ENCODE data around the gene GLRX2. TPM values are rescaled to one million over a fixed set of nuclear protein-coding genes. Genes with fewer than 3 reads are reported as not detected.

Gene GLRX2
- total RNA-seq, 1 experiment from 2014 or later = 31.9 TPM

GRCh38 chr1:193140254-193140653, 35.0 kb upstream of the GLRX2 start:
- CTCF ChIA-PET = no interaction called here
- POLR2A ChIA-PET (ENCODE audit: low non-redundant PET) = no interaction called here

GRCh38 chr1:193131266-193131860, 26.1 kb upstream of the GLRX2 start:
- peaks cover 60% of the 10 kb centered on the region for H3K36me3 ChIP-seq (ENCODE audit: insufficient read depth, low read length, poor library complexity, severe bottlenecking)
- ChIA-PET CTCF (no interaction called here), POLR2A (ENCODE audit: low non-redundant PET) (no interaction called here)

More at GRCh38 chr1:193140254-193140653, 35.0 kb upstream of the GLRX2 start:
- Histone ChIP-seq H3K27ac (ENCODE audit: low read depth, low read length, poor library complexity, severe bottlenecking) (no peak overlapping the region), H3K9me3 (ENCODE audit: low read depth, low read length, poor library complexity, severe bottlenecking) (no peaks in the 10 kb centered on the region), H3K27me3 (replicated peaks; ENCODE audit: insufficient read depth, low read depth, low read length, poor library complexity) (no peaks in the 10 kb centered on the region), H3K4me3 (ENCODE audit: low read depth, low read length, poor library complexity, severe bottlenecking) (no peak overlapping the region), H3K36me3 (ENCODE audit: insufficient read depth, low read length, poor library complexity, severe bottlenecking) (peaks cover 79% of the 10 kb centered on the region), H3K4me1 (ENCODE audit: insufficient read depth, low read length, poor library complexity, severe bottlenecking) (peaks cover 12% of the 10 kb centered on the region)
- BruUV-seq (replicated peaks) = no TSS peak
- intact Hi-C loops (cut with micrococcal nuclease; ENCODE audit: unreplicated experiment) = no loop called here
- no peak for TF ChIP-seq EZH2 (IDR thresholded peaks at IDR 0.05; ENCODE audit: borderline replicate concordance, low read depth, low read length, poor library complexity, severe bottlenecking)
- TF ChIP-seq, protein P1, sequence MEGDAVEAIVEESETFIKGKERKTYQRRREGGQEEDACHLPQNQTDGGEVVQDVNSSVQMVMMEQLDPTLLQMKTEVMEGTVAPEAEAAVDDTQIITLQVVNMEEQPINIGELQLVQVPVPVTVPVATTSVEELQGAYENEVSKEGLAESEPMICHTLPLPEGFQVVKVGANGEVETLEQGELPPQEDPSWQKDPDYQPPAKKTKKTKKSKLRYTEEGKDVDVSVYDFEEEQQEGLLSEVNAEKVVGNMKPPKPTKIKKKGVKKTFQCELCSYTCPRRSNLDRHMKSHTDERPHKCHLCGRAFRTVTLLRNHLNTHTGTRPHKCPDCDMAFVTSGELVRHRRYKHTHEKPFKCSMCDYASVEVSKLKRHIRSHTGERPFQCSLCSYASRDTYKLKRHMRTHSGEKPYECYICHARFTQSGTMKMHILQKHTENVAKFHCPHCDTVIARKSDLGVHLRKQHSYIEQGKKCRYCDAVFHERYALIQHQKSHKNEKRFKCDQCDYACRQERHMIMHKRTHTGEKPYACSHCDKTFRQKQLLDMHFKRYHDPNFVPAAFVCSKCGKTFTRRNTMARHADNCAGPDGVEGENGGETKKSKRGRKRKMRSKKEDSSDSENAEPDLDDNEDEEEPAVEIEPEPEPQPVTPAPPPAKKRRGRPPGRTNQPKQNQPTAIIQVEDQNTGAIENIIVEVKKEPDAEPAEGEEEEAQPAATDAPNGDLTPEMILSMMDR (conservative IDR thresholded peaks at IDR 0.05; ENCODE audit: low read depth, low read length) = no peak
- DNase-seq (ENCODE audit: low spot score) = no peak

GRCh38 chr1:193125369-193125768, 20.2 kb upstream of the GLRX2 start:
- CTCF ChIA-PET = no interaction called here
- Histone ChIP-seq H3K9me3 (ENCODE audit: low read depth, low read length, poor library complexity, severe bottlenecking) (no peaks in the 10 kb centered on the region), H3K27me3 (replicated peaks; ENCODE audit: insufficient read depth, low read depth, low read length, poor library complexity) (no peaks in the 10 kb centered on the region), H3K4me3 (ENCODE audit: low read depth, low read length, poor library complexity, severe bottlenecking) (no peak overlapping the region), H3K36me3 (ENCODE audit: insufficient read depth, low read length, poor library complexity, severe bottlenecking) (peaks cover 43% of the 10 kb centered on the region), H3K27ac (ENCODE audit: low read depth, low read length, poor library complexity, severe bottlenecking) (no peak overlapping the region), H3K4me1 (ENCODE audit: insufficient read depth, low read length, poor library complexity, severe bottlenecking) (peaks cover 9% of the 10 kb centered on the region)
- POLR2A ChIA-PET (ENCODE audit: low non-redundant PET) = no interaction called here
- TF ChIP-seq EZH2 (IDR thresholded peaks at IDR 0.05; ENCODE audit: borderline replicate concordance, low read depth, low read length, poor library complexity, severe bottlenecking) = no peak
- TF ChIP-seq, protein P1 (conservative IDR thresholded peaks at IDR 0.05; ENCODE audit: low read depth, low read length) = no peak
- BruUV-seq (replicated peaks) = no TSS peak
- DNase-seq (ENCODE audit: low spot score) = no peak
- intact Hi-C loops (cut with micrococcal nuclease; ENCODE audit: unreplicated experiment) = no loop called here

More at GRCh38 chr1:193131266-193131860, 26.1 kb upstream of the GLRX2 start:
- no peaks in the 10 kb centered on the region for H3K4me1 ChIP-seq (ENCODE audit: insufficient read depth, low read length, poor library complexity, severe bottlenecking)
- BruUV-seq (replicated peaks) = no TSS peak
- H3K4me3 ChIP-seq (ENCODE audit: low read depth, low read length, poor library complexity, severe bottlenecking) = no peak overlapping the region
- intact Hi-C loops (cut with micrococcal nuclease; ENCODE audit: unreplicated experiment) = no loop called here
- TF ChIP-seq, protein P1 (conservative IDR thresholded peaks at IDR 0.05; ENCODE audit: low read depth, low read length) = no peak
- no peak for TF ChIP-seq EZH2 (IDR thresholded peaks at IDR 0.05; ENCODE audit: borderline replicate concordance, low read depth, low read length, poor library complexity, severe bottlenecking)
- H3K27ac ChIP-seq (ENCODE audit: low read depth, low read length, poor library complexity, severe bottlenecking) = no peak overlapping the region
- H3K27me3 ChIP-seq (replicated peaks; ENCODE audit: insufficient read depth, low read depth, low read length, poor library complexity) = no peaks in the 10 kb centered on the region
- no peak for DNase-seq (ENCODE audit: low spot score)
- H3K9me3 ChIP-seq (ENCODE audit: low read depth, low read length, poor library complexity, severe bottlenecking) = no peaks in the 10 kb centered on the region
